DOHH2 (cell line): Measurements from ENCODE around the gene ANKRD6.

Experiments
- H3F3A ChIP-seq: fragments of 200-600 bp; sonication (generic), shearing (Covaris generic); 2 replicates; pipeline ENCODE4 v1.6.0; 2016; ENCODE audit warnings: antibody characterized with exemption, mild to moderate bottlenecking; ENCODE audit not compliant: control insufficient read depth, insufficient read depth
- H3K27ac ChIP-seq: fragments of 200-600 bp; sonication (generic); 2 replicates; pipeline ENCODE4 v1.5.1; 2014; ENCODE audit warnings: low read depth, mild to moderate bottlenecking, low read length, moderate library complexity
- H3K27me3 ChIP-seq: fragments of 200-600 bp; sonication (generic); 2 replicates; pipeline ENCODE4 v1.6.1; 2014; ENCODE audit warnings: mild to moderate bottlenecking, low read length, mixed read lengths; ENCODE audit not compliant: control insufficient read depth
- H3K36me3 ChIP-seq: fragments of 200-600 bp; sonication (generic); 2 replicates; pipeline ENCODE4 v1.6.1; 2014; ENCODE audit warnings: mild to moderate bottlenecking, low read length, moderate library complexity, mixed read lengths; ENCODE audit not compliant: control insufficient read depth
- H3K4me1 ChIP-seq: fragments of 200-600 bp; sonication (generic); 2 replicates; pipeline ENCODE4 v1.6.1; 2014; ENCODE audit warnings: mild to moderate bottlenecking, low read length, mixed read lengths; ENCODE audit not compliant: control insufficient read depth
- H3K4me2 ChIP-seq: fragments of 200-600 bp; sonication (generic); 2 replicates; pipeline ENCODE4 v1.6.0; 2014; ENCODE audit warnings: mild to moderate bottlenecking, low read length, moderate library complexity
- H3K4me3 ChIP-seq: fragments of 200-600 bp; sonication (generic); 2 replicates; pipeline ENCODE4 v1.5.1; 2014; ENCODE audit warnings: mild to moderate bottlenecking, low read length, mixed read lengths
- H3K79me2 ChIP-seq: fragments of 200-600 bp; sonication (generic); 2 replicates; pipeline ENCODE4 v1.6.1; 2014; ENCODE audit warnings: mild to moderate bottlenecking, low read length, mixed read lengths; ENCODE audit not compliant: control insufficient read depth
- H3K9me2 ChIP-seq: fragments of 200-600 bp; sonication (generic); replicated peaks from 2 replicates; pipeline ENCODE4 v1.6.1; 2014; ENCODE audit warnings: mild to moderate bottlenecking, low read length, mixed read lengths; ENCODE audit not compliant: control insufficient read depth
- H3K9me3 ChIP-seq: fragments of 200-600 bp; sonication (generic); 2 replicates; pipeline ENCODE4 v1.6.1; 2014; ENCODE audit warnings: antibody characterized with exemption, low read length, mixed read lengths; ENCODE audit not compliant: control insufficient read depth, insufficient read depth
- H4K20me1 ChIP-seq: fragments of 200-600 bp; sonication (generic); 2 replicates; pipeline ENCODE4 v1.6.0; 2014; ENCODE audit warnings: low read depth, mild to moderate bottlenecking, antibody characterized with exemption, low read length, moderate library complexity; ENCODE audit not compliant: control insufficient read depth, insufficient read depth
- EZH2phosphoT487 ChIP-seq: fragments of 200-600 bp; sonication (generic); IDR thresholded peaks from 2 replicates; pipeline ENCODE4 v1.6.1; 2017; ENCODE audit warnings: borderline replicate concordance, mild to moderate bottlenecking, antibody characterized with exemption, low read length, moderate library complexity, mixed read lengths
- TF ChIP-seq, protein P1 (sequence below): fragments of 200-600 bp; sonication (generic); IDR thresholded peaks from one replicate; pipeline ENCODE4 v1.5.1; 2014; ENCODE audit warnings: antibody characterized with exemption, mild to moderate bottlenecking, low read depth, low read length; ENCODE audit not compliant: poor library complexity, severe bottlenecking

The ANKRD6 gene

DNA sequence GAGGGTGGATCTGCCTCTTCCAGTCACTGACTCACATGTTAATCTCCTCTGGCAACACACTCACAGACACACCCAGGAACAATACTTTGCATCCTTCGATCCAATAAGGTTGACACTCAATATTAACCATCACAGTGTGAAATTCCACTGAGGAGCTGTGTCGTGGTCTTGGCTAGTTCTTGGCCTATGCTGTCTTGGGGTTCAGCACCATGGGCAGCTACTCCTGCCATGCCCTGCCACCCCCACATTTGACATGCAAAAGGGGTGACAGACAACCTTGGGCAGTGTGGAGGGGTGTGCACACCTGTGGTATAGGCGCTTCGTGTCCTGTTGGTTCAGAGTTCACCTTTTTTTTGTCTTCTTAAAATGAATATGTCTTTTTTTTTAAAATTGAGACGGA, 25.8 kb downstream of the ANKRD6 start:
- no peaks in the 10 kb centered on the region for H3K9me3 ChIP-seq
- no peaks in the 10 kb centered on the region for H3K9me2 ChIP-seq
- no peaks in the 10 kb centered on the region for H3K79me2 ChIP-seq
- H3K4me3 ChIP-seq: no peak overlapping the region
- H3K36me3 ChIP-seq: no peaks in the 10 kb centered on the region
- H3K27me3 ChIP-seq: no peaks in the 10 kb centered on the region
- H3K4me2 ChIP-seq: no peak overlapping the region
- H3K4me1 ChIP-seq: no peaks in the 10 kb centered on the region
- H4K20me1 ChIP-seq: no peaks in the 10 kb centered on the region
- TF ChIP-seq, protein P1, sequence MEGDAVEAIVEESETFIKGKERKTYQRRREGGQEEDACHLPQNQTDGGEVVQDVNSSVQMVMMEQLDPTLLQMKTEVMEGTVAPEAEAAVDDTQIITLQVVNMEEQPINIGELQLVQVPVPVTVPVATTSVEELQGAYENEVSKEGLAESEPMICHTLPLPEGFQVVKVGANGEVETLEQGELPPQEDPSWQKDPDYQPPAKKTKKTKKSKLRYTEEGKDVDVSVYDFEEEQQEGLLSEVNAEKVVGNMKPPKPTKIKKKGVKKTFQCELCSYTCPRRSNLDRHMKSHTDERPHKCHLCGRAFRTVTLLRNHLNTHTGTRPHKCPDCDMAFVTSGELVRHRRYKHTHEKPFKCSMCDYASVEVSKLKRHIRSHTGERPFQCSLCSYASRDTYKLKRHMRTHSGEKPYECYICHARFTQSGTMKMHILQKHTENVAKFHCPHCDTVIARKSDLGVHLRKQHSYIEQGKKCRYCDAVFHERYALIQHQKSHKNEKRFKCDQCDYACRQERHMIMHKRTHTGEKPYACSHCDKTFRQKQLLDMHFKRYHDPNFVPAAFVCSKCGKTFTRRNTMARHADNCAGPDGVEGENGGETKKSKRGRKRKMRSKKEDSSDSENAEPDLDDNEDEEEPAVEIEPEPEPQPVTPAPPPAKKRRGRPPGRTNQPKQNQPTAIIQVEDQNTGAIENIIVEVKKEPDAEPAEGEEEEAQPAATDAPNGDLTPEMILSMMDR: no peak
- H3F3A ChIP-seq: no peaks in the 10 kb centered on the region
- H3K27ac ChIP-seq: no peak overlapping the region

GRCh38 chr6:89459501-89459900, 26.5 kb downstream of the ANKRD6 start:
- Histone ChIP-seq H3K79me2 (no peaks in the 10 kb centered on the region), H3K4me2 (no peak overlapping the region), H3F3A (no peaks in the 10 kb centered on the region), H3K36me3 (no peaks in the 10 kb centered on the region), H3K9me3 (no peaks in the 10 kb centered on the region), H3K4me1 (no peaks in the 10 kb centered on the region), H3K9me2 (no peaks in the 10 kb centered on the region), H3K4me3 (no peak overlapping the region), H4K20me1 (no peaks in the 10 kb centered on the region), H3K27me3 (no peaks in the 10 kb centered on the region; the same call in 1 of the 2 replicates), H3K27ac (no peak overlapping the region)
- TF ChIP-seq, protein P1: no peak
- TF ChIP-seq EZH2phosphoT487: no peak

DNA sequence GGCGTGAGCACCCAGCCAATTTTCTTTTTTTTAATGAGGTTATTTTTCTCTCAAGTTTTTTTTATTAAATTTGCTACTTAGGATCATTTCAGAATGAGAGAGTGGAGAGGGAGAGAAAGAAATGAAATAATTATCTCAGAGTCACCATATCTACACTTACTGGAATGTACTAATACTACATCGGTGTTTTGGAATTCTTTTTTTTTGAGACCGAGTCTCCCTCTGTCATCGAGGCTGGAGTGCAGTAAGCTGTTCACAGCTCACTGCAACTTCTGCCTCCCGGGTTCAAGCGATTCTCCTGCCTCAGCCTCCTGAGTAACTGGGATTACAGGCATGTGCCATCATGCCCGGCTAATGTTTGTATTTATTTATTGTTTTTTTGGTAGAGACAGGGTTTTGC, 27.8 kb downstream of the ANKRD6 start:
- H3K36me3 ChIP-seq: no peaks in the 10 kb centered on the region
- H4K20me1 ChIP-seq: no peaks in the 10 kb centered on the region
- TF ChIP-seq, protein P1: no peak
- TF ChIP-seq EZH2phosphoT487: no peak
- H3K4me2 ChIP-seq: no peak overlapping the region
- no peak overlapping the region for H3K27ac ChIP-seq
- no peaks in the 10 kb centered on the region for H3F3A ChIP-seq
- no peaks in the 10 kb centered on the region for H3K9me2 ChIP-seq
- H3K79me2 ChIP-seq: no peaks in the 10 kb centered on the region
- H3K9me3 ChIP-seq: no peaks in the 10 kb centered on the region
- H3K4me3 ChIP-seq: no peak overlapping the region
- no peaks in the 10 kb centered on the region; the same call in 1 of the 2 replicates for H3K27me3 ChIP-seq
- no peaks in the 10 kb centered on the region for H3K4me1 ChIP-seq

DNA sequence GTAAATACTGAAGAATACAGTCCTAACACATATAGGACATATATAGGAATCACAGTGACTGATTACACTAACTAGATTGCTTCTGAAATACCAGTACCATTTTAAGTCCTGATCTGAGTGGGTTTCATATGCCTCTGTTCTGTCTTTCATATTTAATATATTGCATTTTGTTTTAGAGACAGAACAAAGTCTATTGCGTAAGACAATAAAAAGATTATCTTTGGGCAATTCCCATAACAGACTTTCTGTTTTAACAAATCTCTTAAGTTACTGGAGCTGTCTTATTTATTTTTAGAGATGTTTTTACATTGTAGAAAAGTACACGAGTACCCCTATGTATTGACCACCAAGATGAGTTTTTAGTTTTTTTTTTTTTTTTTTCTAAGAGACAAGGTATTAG, 29.6 kb downstream of the ANKRD6 start:
- Histone ChIP-seq H3K27ac (no peak overlapping the region), H3K4me2 (no peak overlapping the region), H3F3A (no peaks in the 10 kb centered on the region), H3K36me3 (no peaks in the 10 kb centered on the region), H3K9me3 (no peaks in the 10 kb centered on the region), H3K4me3 (no peak overlapping the region), H3K9me2 (no peaks in the 10 kb centered on the region), H3K79me2 (no peaks in the 10 kb centered on the region), H4K20me1 (no peaks in the 10 kb centered on the region), H3K4me1 (no peaks in the 10 kb centered on the region), H3K27me3 (peaks cover 2% of the 10 kb centered on the region; the same call in 1 of the 2 replicates)
- TF ChIP-seq EZH2phosphoT487: no peak
- TF ChIP-seq, protein P1: no peak
